Trophoblast cell (in vitro differentiated cells and primary cell): ENCODE results near the gene ENO2.
A peak's percentile ranks its signal among the peaks of the same experiment; 100 is the strongest.

ENCODE experiments used
- DNase-seq, 2 donors: peaks; one replicate each; pipeline ENCODE4 v3.0.0-alpha.2; 2016
- H2AFZ ChIP-seq: 2 replicates; pipeline ENCODE4 v1.6.1; 2013; ENCODE audit warnings: low read length, moderate library complexity, mild to moderate bottlenecking; ENCODE audit not compliant: insufficient read depth, poor library complexity
- H2AK5ac ChIP-seq: 2 replicates; pipeline ENCODE4 v1.6.1; 2013; ENCODE audit warnings: mild to moderate bottlenecking, low read length
- H2BK120ac ChIP-seq: 2 replicates; pipeline ENCODE4 v1.6.1; 2013; ENCODE audit warnings: low read length, mild to moderate bottlenecking, moderate library complexity; ENCODE audit not compliant: insufficient read depth, poor library complexity
- H2BK12ac ChIP-seq: 2 replicates; pipeline ENCODE4 v1.6.1; 2013; ENCODE audit warnings: mild to moderate bottlenecking, low read length, moderate library complexity
- H2BK5ac ChIP-seq: 2 replicates; pipeline ENCODE4 v1.6.1; 2013; ENCODE audit warnings: low read length, low read depth, moderate library complexity, mild to moderate bottlenecking; ENCODE audit not compliant: poor library complexity
- H3K14ac ChIP-seq: 2 replicates; pipeline ENCODE4 v1.6.1; 2013; ENCODE audit warnings: mild to moderate bottlenecking, low read length
- H3K18ac ChIP-seq: 2 replicates; pipeline ENCODE4 v1.6.1; 2013; ENCODE audit warnings: mild to moderate bottlenecking, low read length
- H3K23ac ChIP-seq: 2 replicates; pipeline ENCODE4 v1.6.1; 2013; ENCODE audit warnings: low read length
- H3K27ac ChIP-seq: 2 replicates; pipeline ENCODE4 v1.5.1; 2013; ENCODE audit warnings: low read depth, mild to moderate bottlenecking, inconsistent platforms, low read length, moderate library complexity
- H3K27me3 ChIP-seq: 2 replicates; pipeline ENCODE4 v1.6.1; 2013; ENCODE audit warnings: inconsistent platforms, mild to moderate bottlenecking, low read length, moderate library complexity; ENCODE audit not compliant: insufficient read depth
- H3K36me3 ChIP-seq, 2 experiments: 1 replicate in 1 of 2; 2 replicates in 1 of 2; pipeline ENCODE4 v1.6.1; 2013; ENCODE audit warnings: low read length in 2 of 2, mild to moderate bottlenecking in 2 of 2, moderate library complexity in 1 of 2; ENCODE audit not compliant: insufficient read depth in 2 of 2, control insufficient read depth in 1 of 2
- H3K4ac ChIP-seq: 2 replicates; pipeline ENCODE4 v1.6.1; 2013; ENCODE audit warnings: low read depth, mild to moderate bottlenecking, low read length, moderate library complexity
- H3K4me1 ChIP-seq, 2 experiments: 1 replicate in 1 of 2; 2 replicates in 1 of 2; pipeline ENCODE4 v1.6.1; 2013; ENCODE audit warnings: low read length in 2 of 2, mild to moderate bottlenecking in 2 of 2, moderate library complexity in 1 of 2; ENCODE audit not compliant: insufficient read depth in 2 of 2, control insufficient read depth in 1 of 2
- H3K4me2 ChIP-seq: 2 replicates; pipeline ENCODE4 v1.6.1; 2013; ENCODE audit warnings: inconsistent platforms, mild to moderate bottlenecking, low read length, moderate library complexity
- H3K4me3 ChIP-seq: 2 replicates; pipeline ENCODE4 v1.5.1; 2013; ENCODE audit warnings: mild to moderate bottlenecking, low read depth, low read length, inconsistent platforms
- H3K79me1 ChIP-seq: one replicate; pipeline ENCODE4 v1.6.1; 2013; ENCODE audit warnings: low read length
- H3K79me2 ChIP-seq: 2 replicates; pipeline ENCODE4 v1.6.1; 2013; ENCODE audit warnings: low read length, mild to moderate bottlenecking; ENCODE audit not compliant: control insufficient read depth, insufficient read depth, poor library complexity
- H3K9ac ChIP-seq: 2 replicates; pipeline ENCODE4 v1.6.1; 2013; ENCODE audit warnings: mild to moderate bottlenecking, low read length
- H3K9me3 ChIP-seq: 2 replicates; pipeline ENCODE4 v1.6.1; 2013; ENCODE audit warnings: low read depth, mild to moderate bottlenecking, control low read depth, inconsistent platforms, low read length; ENCODE audit not compliant: insufficient read depth
- H4K12ac ChIP-seq: 2 replicates; pipeline ENCODE4 v1.6.1; 2013; ENCODE audit warnings: low read depth, mild to moderate bottlenecking, low read length, moderate library complexity
- H4K8ac ChIP-seq: 2 replicates; pipeline ENCODE4 v1.6.1; 2013; ENCODE audit warnings: low read depth, mild to moderate bottlenecking, low read length, moderate library complexity
- H4K91ac ChIP-seq: one replicate; pipeline ENCODE4 v1.6.1; 2013; ENCODE audit warnings: low read depth, mild to moderate bottlenecking, low read length, moderate library complexity
- WGBS: extraction: QIAGEN DNeasy Blood & Tissue Kit; methylation state at CpG from one replicate; pipeline ENCODE4 v1.1.7; 2013; ENCODE audit warnings: missing lambda C conversion rate; ENCODE audit not compliant: insufficient read length, insufficient coverage; ENCODE audit errors: extremely low coverage; 5-methylcytosine and 5-hydroxymethylcytosine counted together

ENO2 gene

DNA sequence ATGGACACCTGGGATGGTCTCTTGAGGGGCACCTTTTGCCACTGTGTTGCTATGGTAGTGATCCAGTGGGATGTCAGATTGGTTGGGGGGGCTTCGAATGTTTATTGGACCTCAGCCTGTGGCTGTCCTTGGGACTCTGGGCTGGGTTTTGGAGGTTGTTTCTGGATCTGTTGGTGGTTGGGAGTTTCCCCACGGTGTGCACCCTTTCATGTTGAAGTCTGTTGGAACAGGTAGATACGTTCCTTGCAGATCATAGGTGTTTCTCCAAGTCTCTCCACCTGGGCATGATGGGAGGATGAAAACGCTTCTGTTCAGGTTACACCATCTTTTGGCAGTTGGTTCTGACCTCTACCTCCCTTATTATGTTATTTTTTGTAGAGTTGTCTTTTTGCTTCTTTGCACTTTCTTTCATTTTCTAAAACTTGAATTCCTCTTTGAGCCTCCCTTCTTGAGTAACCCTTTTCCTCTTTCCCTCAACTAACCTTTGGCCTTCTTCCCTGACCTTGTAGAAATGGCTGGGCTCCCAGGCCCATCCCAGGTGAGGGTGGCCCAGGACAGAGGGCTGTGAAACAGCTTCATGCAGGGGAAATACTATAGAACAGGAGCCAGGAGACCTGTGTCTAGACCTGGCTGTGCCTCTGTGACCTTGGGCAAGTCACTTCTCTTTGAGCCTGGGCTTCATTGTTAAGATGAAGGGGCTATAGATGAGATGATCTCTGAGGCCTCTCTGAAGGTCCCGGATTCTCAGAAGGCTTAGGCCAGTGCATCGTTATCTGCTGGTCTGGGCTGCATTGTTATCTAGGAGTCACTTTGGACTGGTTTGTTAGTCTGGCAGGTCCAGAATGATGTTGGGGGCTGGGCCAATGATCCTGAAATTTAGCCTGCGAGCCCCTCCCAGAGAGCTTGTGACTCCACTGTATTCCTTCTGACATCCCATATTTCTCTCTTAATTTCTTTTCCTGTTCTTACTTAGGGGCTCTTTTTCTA, 15.4 kb downstream of the ENO2 start:
- Histone ChIP-seq H2BK120ac (no peak overlapping the region), H3K79me2 (peaks cover 32% of the 10 kb centered on the region), H4K91ac (peak overlapping the region; percentile 52), H4K8ac (peak overlapping the region; percentile 51), H3K14ac (peak overlapping the region; percentile 56), H3K9me3 (no peaks in the 10 kb centered on the region), H3K23ac (no peak overlapping the region), H3K4ac (peak overlapping the region; percentile 82), H3K18ac (peak overlapping the region; percentile 35), H3K4me1 (peaks cover 31 to 35% of the 10 kb centered on the region in 2 experiments), H3K27ac (peak overlapping the region; percentile 90), H2AK5ac (no peak overlapping the region), H3K9ac (peak overlapping the region; percentile 81), H4K12ac (no peak overlapping the region), H3K4me3 (peak overlapping the region; percentile 76), H2AFZ (no peak overlapping the region), H3K36me3 (peaks cover 11 to 16% of the 10 kb centered on the region in 2 experiments), H2BK5ac (no peak overlapping the region), H3K4me2 (peak overlapping the region; percentile 95), H2BK12ac (no peak overlapping the region), H3K27me3 (no peaks in the 10 kb centered on the region), H3K79me1 (peaks cover 35% of the 10 kb centered on the region)
- DNase-seq = no peak
- no CpG with 5 or more reads among the region's 7 CpGs for WGBS

DNA sequence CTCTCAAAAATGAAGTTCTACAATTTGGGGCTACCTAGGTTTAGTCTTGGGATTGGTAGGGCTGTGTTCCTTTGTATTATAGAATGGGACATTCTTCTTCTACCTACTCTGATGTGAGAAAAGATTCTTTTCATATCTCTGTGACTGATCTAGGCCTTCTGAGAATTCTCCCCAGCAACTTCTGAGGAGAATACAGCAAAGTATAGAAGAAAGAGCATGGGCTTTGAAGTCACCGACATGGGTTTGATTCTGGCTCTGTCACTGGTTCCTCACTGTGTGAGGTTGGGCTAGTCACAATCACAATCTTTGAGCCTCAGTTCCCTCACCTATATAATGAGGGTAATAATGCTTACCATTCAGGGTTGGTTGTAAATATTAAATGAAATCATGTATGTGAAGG, 18.4 kb downstream of the ENO2 start:
- Histone ChIP-seq H3K36me3 (peaks cover 36 to 40% of the 10 kb centered on the region in 2 experiments), H3K23ac (no peak overlapping the region), H3K4me2 (no peak overlapping the region), H3K9me3 (no peaks in the 10 kb centered on the region), H3K79me1 (peaks cover 16% of the 10 kb centered on the region), H3K79me2 (peaks cover 24% of the 10 kb centered on the region), H3K27me3 (no peaks in the 10 kb centered on the region), H3K4me3 (no peak overlapping the region), H2BK5ac (no peak overlapping the region), H3K9ac (no peak overlapping the region), H2BK12ac (no peak overlapping the region), H4K8ac (no peak overlapping the region), H2AFZ (no peak overlapping the region), H3K14ac (no peak overlapping the region), H2BK120ac (no peak overlapping the region), H3K18ac (no peak overlapping the region), H3K27ac (no peak overlapping the region), H3K4me1 (peaks cover 10 to 15% of the 10 kb centered on the region in 2 experiments), H3K4ac (no peak overlapping the region), H2AK5ac (no peak overlapping the region), H4K91ac (no peak overlapping the region), H4K12ac (no peak overlapping the region)
- peak in 1 of 2 donors; percentile 60 for DNase-seq
- no CpG with 5 or more reads among the region's 1 CpG for WGBS

- H2AK5ac ChIP-seq = no peak overlapping the region
- peaks cover 17% of the 10 kb centered on the region for H3K79me2 ChIP-seq
- no peak overlapping the region for H3K4me2 ChIP-seq
- H3K27me3 ChIP-seq = no peaks in the 10 kb centered on the region
- no peak overlapping the region for H2AFZ ChIP-seq
- H4K91ac ChIP-seq = no peak overlapping the region
- no peak overlapping the region for H4K8ac ChIP-seq
- no peak overlapping the region for H3K27ac ChIP-seq
- H3K4me1 ChIP-seq = peaks cover 16 to 19% of the 10 kb centered on the region in 2 experiments
- no peak overlapping the region for H3K4ac ChIP-seq
- no peak overlapping the region for H3K23ac ChIP-seq
- WGBS = no CpG with 5 or more reads among the region's 8 CpGs
- H3K9ac ChIP-seq = no peak overlapping the region
- H4K12ac ChIP-seq = peak overlapping the region; percentile 14
- H3K4me3 ChIP-seq = no peak overlapping the region
- H3K36me3 ChIP-seq = peaks cover 45 to 49% of the 10 kb centered on the region in 2 experiments
- no peak overlapping the region for H2BK12ac ChIP-seq
- no peak overlapping the region for H2BK5ac ChIP-seq
- no peak for DNase-seq
- no peaks in the 10 kb centered on the region for H3K9me3 ChIP-seq
- H2BK120ac ChIP-seq = no peak overlapping the region
- H3K18ac ChIP-seq = no peak overlapping the region
- no peak overlapping the region for H3K14ac ChIP-seq
- H3K79me1 ChIP-seq = peaks cover 11% of the 10 kb centered on the region
Measured at GRCh38 chr12:6934110-6934509, 19.7 kb downstream of the ENO2 start.

DNA sequence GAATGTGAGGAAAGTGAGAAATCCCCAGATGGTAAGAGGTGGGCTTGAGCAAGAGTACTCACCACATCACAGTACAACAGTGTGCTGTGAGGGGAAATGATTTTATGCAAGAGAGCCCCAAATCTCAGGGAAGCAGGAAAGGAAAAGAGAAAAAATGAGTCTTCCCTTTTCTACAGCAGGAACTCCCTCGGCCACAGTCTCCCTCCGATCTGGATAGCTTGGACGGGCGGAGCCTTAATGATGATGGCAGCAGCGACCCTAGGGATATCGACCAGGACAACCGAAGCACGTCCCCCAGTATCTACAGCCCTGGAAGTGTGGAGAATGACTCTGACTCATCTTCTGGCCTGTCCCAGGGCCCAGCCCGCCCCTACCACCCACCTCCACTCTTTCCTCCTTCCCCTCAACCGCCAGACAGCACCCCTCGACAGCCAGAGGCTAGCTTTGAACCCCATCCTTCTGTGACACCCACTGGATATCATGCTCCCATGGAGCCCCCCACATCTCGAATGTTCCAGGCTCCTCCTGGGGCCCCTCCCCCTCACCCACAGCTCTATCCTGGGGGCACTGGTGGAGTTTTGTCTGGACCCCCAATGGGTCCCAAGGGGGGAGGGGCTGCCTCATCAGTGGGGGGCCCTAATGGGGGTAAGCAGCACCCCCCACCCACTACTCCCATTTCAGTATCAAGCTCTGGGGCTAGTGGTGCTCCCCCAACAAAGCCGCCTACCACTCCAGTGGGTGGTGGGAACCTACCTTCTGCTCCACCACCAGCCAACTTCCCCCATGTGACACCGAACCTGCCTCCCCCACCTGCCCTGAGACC, 21.2 kb downstream of the ENO2 start:
- no peak overlapping the region for H3K18ac ChIP-seq
- no peak overlapping the region for H3K4me2 ChIP-seq
- H3K36me3 ChIP-seq = peaks cover 53 to 61% of the 10 kb centered on the region in 2 experiments
- no peak overlapping the region for H2BK120ac ChIP-seq
- peaks cover 8% of the 10 kb centered on the region for H3K79me2 ChIP-seq
- H3K4me3 ChIP-seq = no peak overlapping the region
- no peaks in the 10 kb centered on the region for H3K9me3 ChIP-seq
- peaks cover 5 to 9% of the 10 kb centered on the region in 2 experiments for H3K4me1 ChIP-seq
- no peak overlapping the region for H4K91ac ChIP-seq
- H4K8ac ChIP-seq = no peak overlapping the region
- no peak overlapping the region for H3K9ac ChIP-seq
- no peak overlapping the region for H2BK12ac ChIP-seq
- no peak overlapping the region for H2AFZ ChIP-seq
- no peak overlapping the region for H3K23ac ChIP-seq
- no peak overlapping the region for H2BK5ac ChIP-seq
- no peak overlapping the region for H3K4ac ChIP-seq
- DNase-seq = no peak
- no CpG with 5 or more reads among the region's 14 CpGs for WGBS
- peaks cover 8% of the 10 kb centered on the region for H3K79me1 ChIP-seq
- H3K27me3 ChIP-seq = no peaks in the 10 kb centered on the region
- no peak overlapping the region for H2AK5ac ChIP-seq
- no peak overlapping the region for H3K14ac ChIP-seq
- no peak overlapping the region for H3K27ac ChIP-seq
- H4K12ac ChIP-seq = no peak overlapping the region
